ENCODE data around the gene UBALD1. TPM values are rescaled to one million over a fixed set of nuclear protein-coding genes. Genes with fewer than 3 reads are reported as not detected.

UBALD1 gene
- total RNA-seq, 4 donors from 2014 or later, result 5.9 to 17.0 (median 9.6) TPM

DNA sequence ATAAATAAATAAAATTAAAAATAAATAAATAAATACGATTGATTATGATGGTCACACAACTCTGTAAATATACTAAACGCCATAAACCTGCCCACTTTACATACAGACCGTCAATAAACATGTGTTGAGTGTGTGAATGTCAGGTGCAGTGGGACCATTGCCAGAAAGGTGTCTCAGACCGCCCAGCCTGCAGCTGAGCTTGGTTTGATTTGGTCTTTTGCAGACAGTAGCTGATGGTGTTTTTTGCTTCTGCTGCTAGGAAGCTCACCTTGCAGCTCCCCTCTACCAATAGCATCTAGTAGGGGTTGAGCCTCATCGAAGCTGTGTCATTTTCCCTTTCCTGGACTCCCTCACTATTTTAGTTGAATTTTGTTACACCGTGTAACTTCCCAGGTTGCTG lies 23.5 kb downstream of the UBALD1 start:
- Histone ChIP-seq H3K36me3 (no peaks in the 10 kb centered on the region), H3K9me3 (peaks cover 0 to 8% (median 0%) of the 10 kb centered on the region in 3 donors), H3K27ac (no peak overlapping the region), H3K4me3 (no peak overlapping the region), H3K27me3 (peaks cover 0 to 6% (median 0%) of the 10 kb centered on the region in 4 donors), H3K4me1 (no peaks in the 10 kb centered on the region)
- DNase-seq, result no peak
- intact Hi-C loops (cut with DNase I), result no loop called here
- TF ChIP-seq POLR2A (IDR thresholded peaks at IDR 0.05), result no peak
- TF ChIP-seq, protein P1, sequence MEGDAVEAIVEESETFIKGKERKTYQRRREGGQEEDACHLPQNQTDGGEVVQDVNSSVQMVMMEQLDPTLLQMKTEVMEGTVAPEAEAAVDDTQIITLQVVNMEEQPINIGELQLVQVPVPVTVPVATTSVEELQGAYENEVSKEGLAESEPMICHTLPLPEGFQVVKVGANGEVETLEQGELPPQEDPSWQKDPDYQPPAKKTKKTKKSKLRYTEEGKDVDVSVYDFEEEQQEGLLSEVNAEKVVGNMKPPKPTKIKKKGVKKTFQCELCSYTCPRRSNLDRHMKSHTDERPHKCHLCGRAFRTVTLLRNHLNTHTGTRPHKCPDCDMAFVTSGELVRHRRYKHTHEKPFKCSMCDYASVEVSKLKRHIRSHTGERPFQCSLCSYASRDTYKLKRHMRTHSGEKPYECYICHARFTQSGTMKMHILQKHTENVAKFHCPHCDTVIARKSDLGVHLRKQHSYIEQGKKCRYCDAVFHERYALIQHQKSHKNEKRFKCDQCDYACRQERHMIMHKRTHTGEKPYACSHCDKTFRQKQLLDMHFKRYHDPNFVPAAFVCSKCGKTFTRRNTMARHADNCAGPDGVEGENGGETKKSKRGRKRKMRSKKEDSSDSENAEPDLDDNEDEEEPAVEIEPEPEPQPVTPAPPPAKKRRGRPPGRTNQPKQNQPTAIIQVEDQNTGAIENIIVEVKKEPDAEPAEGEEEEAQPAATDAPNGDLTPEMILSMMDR (IDR thresholded peaks at IDR 0.05), result no peak
- WGBS, 2 donors, result 51 to 70% methylated on average over 6 of the region's 6 CpGs

DNA sequence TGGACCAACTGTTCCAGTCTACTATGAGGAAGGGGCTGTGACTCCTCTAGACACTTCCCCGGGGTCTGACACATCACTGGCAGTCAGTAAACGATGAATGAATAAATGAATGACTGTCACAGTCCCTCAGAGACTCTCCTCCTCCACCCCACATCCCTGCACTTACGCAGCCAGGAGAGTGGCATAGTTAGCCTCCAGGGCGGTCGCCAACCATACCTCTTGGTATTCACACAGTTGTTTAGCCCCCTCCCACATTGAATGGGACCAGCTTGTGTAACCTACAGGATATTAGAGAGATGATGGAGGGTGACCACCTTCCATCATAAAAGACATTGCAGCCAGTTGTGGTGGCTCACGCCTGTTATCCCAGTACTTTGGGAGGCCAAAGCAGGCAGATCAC lies 25.7 kb downstream of the UBALD1 start:
- no peak for TF ChIP-seq POLR2A (IDR thresholded peaks at IDR 0.05)
- TF ChIP-seq, protein P1 (IDR thresholded peaks at IDR 0.05), result no peak
- WGBS, 2 donors, result 86 to 94% methylated on average over 4 to 6 of the region's 6 CpGs
- Histone ChIP-seq H3K27ac (no peak overlapping the region), H3K4me1 (peaks cover 0 to 10% (median 5%) of the 10 kb centered on the region in 3 donors), H3K27me3 (no peaks in the 10 kb centered on the region), H3K9me3 (peaks cover 0 to 8% (median 0%) of the 10 kb centered on the region in 3 donors), H3K4me3 (no peak overlapping the region), H3K36me3 (no peaks in the 10 kb centered on the region)
- DNase-seq, result no peak
- intact Hi-C loops (cut with DNase I), result no loop called here

DNA sequence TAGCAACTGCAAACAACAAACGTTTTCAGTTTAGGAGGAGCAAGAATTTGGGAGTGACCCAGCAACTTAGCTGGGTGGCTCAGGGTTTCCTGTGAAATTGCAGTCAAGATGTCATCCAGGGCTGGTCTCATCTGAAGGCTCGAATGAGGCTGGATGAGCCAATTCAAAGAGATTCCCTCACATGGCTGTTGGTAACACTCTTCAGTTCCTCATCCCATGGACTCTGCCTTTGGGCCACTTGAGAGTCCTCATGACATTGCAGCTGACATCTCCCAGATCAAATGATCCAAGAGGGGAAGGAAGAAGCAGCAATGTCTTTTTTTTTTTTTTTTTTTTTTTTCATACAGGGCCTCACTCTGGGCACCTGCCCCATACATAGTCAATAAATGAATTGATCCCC lies 26.3 kb downstream of the UBALD1 start:
- Histone ChIP-seq H3K4me1 (peaks cover 0 to 10% (median 5%) of the 10 kb centered on the region in 3 donors), H3K27me3 (no peaks in the 10 kb centered on the region), H3K27ac (no peak overlapping the region), H3K9me3 (peaks cover 0 to 8% (median 0%) of the 10 kb centered on the region in 3 donors), H3K36me3 (no peaks in the 10 kb centered on the region), H3K4me3 (no peak overlapping the region)
- TF ChIP-seq POLR2A (IDR thresholded peaks at IDR 0.05), result no peak
- TF ChIP-seq, protein P1 (IDR thresholded peaks at IDR 0.05), result no peak
- intact Hi-C loops (cut with DNase I), result no loop called here
- WGBS, 2 donors, result 53 to 66% methylated on average over 2 of the region's 2 CpGs
- no peak for DNase-seq

DNA sequence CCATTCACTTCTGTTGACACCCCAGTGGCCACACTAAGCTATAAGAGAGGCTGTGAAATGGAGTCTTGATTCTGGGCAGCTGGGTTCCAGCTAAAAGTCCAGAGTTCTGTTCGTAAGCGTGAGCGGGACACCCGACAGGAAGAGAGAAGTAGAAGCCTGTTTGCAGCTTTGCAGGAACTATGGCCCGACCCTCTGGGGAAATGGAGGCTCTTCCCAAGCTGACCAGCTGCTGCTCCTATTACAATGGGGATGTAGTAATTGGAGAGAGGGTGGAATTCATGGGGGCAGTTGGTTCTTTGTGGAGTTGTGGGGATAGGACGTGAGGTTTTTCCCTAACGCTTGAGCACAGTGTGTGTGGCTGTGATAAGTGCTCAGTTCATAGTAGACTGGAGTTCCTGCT lies 28.4 kb downstream of the UBALD1 start:
- peaks cover 0 to 8% (median 0%) of the 10 kb centered on the region in 3 donors for H3K9me3 ChIP-seq
- no peak overlapping the region for H3K4me3 ChIP-seq
- intact Hi-C loops (cut with DNase I), result no loop called here
- no peaks in the 10 kb centered on the region for H3K36me3 ChIP-seq
- no peak overlapping the region for H3K27ac ChIP-seq
- H3K27me3 ChIP-seq, result no peaks in the 10 kb centered on the region
- DNase-seq, result no peak
- H3K4me1 ChIP-seq, result peaks cover 0 to 10% (median 5%) of the 10 kb centered on the region in 3 donors
- TF ChIP-seq, protein P1 (IDR thresholded peaks at IDR 0.05), result no peak
- TF ChIP-seq POLR2A (IDR thresholded peaks at IDR 0.05), result no peak
- WGBS, 2 donors, result 76 to 80% methylated on average over 7 of the region's 7 CpGs

DNA sequence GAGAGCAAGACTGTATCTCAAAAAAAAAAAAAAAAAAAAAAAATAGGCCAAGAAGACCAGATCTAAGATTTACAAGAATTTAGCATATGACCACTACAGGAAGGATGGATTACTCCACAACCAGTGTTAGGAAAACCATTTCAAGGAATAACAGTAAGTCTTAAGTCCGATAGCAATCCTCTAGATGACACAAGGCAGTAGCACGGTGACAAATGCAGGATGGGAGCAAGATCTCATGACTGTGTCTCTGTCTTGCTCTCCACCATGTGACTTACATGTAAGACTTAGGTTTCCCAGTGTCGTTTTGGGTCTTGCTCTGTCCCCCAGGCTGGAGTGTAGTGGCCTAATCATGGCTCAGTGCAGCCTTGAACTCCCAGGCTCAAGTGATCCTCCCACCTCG lies 30.8 kb downstream of the UBALD1 start:
- WGBS, 2 donors, result 76 to 85% methylated on average over 4 of the region's 4 CpGs
- Histone ChIP-seq H3K4me3 (no peak overlapping the region), H3K27ac (no peak overlapping the region), H3K4me1 (peaks cover 0 to 17% (median 5%) of the 10 kb centered on the region in 3 donors), H3K9me3 (peaks cover 0 to 8% (median 0%) of the 10 kb centered on the region in 3 donors), H3K36me3 (no peaks in the 10 kb centered on the region), H3K27me3 (no peaks in the 10 kb centered on the region)
- intact Hi-C loops (cut with DNase I), result no loop called here
- no peak for DNase-seq
- no peak for TF ChIP-seq POLR2A (IDR thresholded peaks at IDR 0.05)
- TF ChIP-seq, protein P1 (IDR thresholded peaks at IDR 0.05), result no peak

Measured in esophagus squamous epithelium (tissue), 5 donors.